GM18502 (cell line): ENCODE measurements around the gene PPFIA2.

Experiments
- ATAC-seq: cut with Tn5 transposase; IDR thresholded peaks from one replicate; pipeline ENCODE4 v1.9.1; 2021; ENCODE audit warnings: mild to moderate bottlenecking; ENCODE audit not compliant: unreplicated experiment, poor library complexity

PPFIA2 gene

DNA sequence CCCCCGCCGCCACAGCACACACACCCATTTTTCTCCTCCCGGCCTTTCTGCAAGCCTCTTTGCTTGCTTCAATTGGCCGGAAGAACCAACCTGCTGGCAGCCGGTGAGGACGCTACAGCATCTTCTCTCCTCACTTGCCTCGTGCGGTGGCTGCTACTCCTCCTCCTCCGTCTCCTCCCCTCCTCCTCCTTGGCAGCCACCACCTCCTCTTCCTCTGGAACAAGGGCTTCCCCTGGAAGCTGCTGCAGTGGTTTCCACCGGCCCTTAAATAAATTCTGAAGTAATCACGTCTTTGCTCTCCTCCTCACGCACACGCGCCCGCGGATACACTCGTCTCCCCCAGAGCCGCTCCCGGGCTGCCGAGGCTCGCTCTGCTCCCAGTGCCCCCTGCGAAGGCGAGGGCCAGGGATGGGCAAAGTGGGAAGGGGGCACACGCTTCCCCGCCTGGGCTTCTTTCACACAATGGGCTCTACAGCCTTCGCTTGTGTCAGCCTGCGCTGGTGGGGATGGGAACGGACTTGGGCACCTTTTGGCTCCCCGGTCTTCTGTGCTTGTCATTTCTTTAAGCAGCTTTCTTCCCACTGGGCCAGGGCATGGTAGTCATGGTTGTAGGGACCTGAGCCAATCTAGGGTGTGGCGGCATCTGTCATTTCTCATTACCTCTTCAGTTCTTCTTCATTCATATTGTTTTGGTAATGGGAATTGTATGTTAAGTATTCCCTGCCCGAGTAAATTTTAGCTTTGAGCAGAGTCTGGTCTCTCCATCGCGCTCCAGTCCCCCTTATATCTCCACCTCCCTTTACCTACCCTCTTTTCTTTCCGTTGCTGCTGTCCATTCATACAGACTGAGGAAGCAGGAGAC lies at the start of gene PPFIA2:
Gene PPFIA2 (minus strand): TSS at position 161 of the 862 bp plus-strand sequence.
- ATAC-seq = no peak

DNA sequence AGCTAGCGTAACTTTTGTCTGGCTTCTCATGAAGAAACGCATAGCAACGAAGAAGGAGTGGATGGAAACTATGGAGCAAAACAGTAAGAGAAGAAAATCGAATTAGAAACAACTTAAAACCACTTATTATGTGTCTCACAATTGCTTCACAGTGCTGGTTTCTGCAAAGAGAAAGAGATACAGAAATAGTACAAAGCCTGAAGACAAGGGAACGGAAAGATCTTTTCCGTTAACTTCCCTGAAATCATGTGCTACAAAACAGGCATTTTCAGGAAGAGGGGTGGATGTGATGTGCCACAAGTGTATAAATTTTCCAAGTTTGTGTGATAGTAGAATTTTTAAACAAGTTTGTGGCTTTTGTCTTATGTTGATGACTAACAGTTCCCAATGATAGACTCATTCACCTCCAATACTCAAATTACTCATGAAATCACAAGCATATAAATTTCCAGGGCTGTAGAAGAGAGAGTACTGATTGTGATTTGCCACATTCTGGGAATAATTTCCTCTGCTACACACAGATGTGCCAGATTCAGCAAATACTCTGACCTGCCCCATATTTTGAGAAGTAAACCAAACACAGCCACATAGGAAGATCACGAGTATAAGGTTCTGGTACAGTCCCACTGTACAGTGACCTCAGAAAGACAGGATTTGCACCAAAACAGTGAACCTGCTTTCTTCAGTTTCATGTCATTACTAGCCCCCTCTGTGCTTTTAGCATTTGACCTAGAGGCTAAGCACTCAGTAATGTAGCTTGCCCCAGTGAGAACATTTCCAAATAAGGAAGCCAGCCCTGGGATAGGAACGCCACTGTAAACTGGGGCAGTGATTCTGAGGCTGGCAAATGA lies 41.4 kb upstream of the PPFIA2 start:
- ATAC-seq = no peak

DNA sequence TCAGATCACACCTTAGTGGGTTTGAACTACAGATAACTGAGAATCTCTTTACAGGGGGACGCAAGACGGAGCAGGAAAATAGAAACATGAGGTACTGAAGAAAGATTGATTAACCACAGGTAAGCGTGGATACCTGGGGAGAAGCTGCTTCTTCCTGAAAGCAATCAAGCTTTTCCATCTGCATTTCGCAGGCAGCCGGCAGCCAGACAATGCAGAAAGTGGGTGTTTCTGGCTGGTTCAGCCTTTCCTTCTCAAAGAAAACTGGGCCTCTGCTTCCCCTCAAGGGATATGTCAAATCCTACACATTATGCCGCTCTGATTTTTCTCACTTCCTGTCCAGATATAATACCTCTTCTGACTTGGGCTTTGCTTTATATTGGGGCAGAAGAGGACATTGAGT lies 39.1 kb upstream of the PPFIA2 start:
- ATAC-seq = no peak

DNA sequence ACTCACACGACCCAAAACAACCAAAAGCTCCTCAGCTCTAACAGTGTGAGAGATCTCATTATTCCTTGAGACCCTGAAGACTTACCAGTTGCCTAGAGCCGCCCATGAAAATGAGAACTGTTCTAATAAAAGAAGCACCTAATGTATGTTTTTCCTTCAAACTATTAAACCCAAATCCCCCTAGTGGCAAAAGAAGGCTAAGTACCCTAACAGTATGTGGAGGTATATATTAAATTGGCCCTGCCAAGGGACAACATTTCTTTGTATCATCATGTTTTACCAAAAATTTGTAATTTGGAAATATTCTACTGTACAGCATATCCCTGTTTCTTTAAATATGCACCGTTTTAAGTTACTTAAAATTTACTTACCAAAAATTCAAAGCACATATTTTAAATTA lies 38.0 kb upstream of the PPFIA2 start:
- peak; percentile 67 for ATAC-seq

DNA sequence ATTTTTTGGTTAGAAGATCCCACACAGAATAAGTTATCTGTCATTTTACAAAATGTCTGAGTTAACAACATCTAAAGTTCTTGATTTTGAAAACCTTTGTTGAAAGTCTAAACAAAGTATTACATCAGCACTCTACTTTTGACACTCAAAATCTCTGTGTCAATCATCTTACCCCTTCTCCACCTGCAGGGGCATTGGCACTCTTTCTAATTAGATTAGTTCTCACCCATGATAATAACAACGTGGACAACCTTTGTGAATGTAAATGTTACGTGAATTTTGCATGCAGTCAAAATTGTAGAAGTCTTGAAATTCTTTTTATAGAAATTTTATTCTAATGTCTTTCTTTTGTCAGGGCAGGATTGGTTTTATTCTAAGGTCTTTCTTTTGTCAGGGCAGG lies 33.5 kb upstream of the PPFIA2 start:
- no peak for ATAC-seq

DNA sequence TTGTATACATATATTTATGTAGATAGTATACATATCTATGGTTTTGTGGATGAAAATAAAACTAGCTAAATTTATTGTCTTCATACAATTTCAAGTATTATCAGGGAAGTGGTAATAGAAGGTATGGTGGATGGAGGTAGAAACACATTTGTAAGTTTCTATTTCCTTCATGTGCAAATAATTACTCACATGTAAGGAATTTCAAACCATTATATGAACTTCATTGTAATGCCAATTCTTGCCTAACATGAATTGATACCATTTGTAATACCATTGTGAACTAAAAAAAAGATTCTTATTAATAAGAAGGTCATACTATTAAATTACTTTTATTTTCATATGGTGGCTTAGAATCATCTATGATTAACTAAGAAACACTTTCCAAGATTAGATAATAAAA lies 20.1 kb upstream of the PPFIA2 start:
- no peak for ATAC-seq

DNA sequence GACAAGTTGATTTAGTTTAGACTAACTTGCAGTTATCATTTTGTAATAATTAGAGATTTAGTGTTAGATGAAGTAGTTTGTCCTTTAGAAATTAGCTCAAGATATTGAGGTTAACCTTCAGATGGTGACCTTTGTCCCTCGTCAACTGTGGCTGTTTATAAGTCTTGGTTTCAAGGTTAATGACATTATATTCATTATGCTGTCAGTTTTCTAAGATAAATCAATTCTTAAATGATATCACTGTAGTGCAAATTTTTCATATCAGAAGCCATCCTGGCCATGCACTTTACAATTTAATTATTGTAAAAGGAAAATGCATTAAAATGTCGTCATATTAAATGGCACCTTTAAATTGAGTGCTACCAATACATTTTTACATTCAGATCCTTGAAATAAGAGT lies 19.6 kb upstream of the PPFIA2 start:
- no peak for ATAC-seq

DNA sequence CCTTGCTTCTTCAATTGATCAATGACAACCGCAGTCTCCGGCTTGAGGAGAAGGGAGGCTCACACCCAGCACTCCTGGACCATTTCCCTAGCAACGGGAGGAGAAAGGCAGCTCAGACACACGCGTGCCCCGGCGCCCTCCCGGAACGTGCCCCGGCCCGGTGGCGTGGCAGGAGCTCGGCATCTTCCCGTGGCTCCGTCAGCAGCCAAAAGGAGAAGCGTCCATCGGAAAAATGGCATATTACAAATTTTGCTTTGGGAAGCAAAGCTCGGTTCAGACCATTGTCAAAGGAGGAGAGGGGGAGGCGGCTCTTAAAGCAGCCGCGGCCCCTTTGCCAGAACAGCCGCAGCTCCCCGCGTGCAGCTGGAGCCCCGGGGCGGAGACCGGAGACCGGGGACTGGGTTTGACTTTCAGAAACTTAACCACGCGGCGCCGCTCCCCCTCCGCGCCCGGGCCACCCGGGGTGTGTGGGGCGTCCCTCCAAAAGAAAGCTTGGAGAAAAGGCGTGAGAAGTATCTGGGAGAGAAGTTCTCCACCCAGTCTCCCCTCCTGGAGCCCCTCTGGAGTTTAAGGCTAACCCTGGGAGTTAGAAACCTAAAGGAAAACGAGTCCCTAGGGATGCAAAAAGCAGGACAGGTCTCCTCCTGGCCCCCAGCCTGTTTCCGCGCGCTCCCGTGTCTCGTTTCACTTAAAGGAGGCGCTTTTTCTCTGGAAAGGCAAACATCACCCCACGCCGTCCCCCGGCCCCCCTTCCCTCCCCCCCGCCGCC lies 545 bp downstream of the PPFIA2 start:
- no peak for ATAC-seq

DNA sequence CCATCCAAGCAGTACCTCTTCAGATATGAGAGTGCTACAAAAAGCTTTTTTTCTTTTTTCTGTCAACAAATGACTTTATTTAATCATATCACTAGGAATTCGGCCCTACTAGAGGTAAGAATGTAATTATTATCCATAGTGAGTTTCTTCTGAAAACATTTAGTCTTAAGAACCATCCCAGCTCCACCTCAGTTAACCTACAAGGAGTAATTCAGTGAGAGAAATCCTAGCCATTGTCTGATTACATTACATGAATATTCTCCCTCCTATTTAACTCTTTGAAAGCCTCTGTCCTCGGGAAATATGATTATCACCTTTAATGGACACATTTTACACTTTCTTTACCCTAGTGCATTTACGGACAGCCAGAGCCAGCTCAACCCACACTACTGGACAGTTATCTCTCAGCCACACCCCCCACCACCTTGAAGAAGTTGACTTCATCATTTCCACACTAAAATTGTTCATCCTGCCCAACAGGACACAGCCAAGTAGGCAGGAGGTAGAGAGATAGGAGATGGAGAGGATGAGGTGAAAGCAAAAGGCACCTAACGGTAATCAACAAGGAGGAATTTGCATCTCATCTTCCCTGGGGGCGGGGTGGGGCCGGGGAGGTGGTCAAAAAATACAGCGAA lies 1.3 kb downstream of the PPFIA2 start:
- no peak for ATAC-seq

DNA sequence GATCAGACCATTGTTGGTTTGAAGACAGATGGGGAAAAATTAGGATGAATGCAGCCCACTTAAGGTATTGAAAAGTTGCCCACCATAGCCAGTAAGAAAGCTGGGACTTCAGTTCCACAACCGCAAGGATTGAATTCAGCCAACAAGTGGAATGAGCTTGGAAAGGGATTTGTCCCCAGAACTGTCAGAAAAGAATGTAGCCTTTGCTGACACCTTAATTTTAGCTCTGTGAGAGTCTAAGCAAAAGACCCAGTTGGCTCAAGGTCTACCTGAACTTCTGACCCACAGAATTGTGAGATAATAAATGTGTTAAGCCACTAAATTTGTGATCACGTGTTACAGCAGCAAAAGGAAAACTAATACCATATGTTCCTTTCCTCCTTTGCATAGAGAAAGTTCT lies 29.4 kb downstream of the PPFIA2 start:
- no peak for ATAC-seq

DNA sequence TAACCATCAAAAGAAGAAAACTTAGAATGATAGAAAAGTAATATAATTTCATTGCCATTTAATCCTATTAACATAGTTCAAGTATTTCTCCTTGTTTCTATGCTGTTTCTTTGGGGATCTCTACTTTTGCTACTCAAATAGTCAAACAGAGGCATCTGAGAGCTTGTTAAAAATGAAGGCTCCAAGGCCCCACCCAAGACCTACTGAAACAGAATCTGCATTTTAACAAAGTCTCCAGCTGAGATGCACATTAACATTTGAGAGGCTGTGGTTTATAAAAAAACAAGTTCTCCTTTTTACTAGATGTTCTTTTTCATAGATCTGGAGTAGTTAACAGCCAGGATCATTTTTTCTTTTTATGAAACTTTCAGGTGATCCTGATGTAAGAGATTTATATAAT lies 31.8 kb downstream of the PPFIA2 start:
- ATAC-seq = no peak

DNA sequence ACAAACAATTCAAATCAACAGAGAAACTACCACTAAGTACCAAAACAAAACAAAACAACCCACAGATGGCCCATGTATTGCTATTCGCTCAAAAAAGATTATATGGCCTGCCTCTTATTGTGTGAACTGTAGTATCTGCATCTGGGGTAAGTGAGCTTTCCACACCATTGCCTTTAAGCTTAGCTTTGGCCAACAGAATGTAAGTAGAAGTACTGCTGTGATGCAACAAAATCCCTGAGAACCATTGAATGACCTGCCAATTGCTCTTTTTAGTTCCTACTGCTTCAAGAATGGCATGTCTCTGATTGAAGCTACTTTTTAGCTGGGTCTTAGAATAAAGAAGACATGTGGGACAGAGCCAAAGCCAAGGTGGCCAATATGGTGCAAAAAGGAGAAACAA lies 32.5 kb downstream of the PPFIA2 start:
- no peak for ATAC-seq

DNA sequence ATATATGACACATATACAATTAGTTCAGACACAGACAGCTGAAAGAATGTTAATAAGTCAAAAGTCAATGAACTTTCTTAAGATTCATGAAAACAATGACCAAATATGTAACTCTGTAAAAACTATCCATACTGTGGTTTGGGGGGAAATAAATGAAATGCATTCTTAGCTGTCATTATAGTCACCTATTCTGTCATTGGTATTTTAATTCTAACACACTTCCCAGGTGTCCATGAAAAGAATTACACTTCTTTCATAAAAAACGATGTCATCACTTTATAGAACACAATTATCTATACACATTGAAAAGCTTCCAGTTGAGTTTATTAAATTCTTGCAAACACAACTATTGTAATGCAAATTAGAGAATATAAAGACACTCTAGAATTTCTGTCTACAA lies 35.8 kb downstream of the PPFIA2 start:
- ATAC-seq = no peak

DNA sequence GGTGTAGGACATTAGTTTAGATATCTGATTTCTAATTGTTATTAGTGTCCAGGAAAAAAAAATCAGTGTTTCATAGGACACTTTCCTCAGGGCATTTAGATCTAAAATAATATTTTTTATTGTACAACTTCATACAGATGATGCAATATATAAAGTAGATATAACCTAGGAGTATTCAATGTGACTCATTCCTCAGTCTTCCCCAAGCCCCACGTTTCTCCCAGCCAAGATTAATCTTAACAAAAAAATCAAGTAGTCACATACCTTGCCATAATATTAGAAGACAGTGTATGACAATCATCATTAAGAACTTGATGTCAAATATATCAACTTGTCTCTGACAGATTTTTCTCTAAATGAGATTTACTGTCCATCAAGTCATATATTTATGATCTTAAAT lies 37.1 kb downstream of the PPFIA2 start:
- ATAC-seq = no peak

DNA sequence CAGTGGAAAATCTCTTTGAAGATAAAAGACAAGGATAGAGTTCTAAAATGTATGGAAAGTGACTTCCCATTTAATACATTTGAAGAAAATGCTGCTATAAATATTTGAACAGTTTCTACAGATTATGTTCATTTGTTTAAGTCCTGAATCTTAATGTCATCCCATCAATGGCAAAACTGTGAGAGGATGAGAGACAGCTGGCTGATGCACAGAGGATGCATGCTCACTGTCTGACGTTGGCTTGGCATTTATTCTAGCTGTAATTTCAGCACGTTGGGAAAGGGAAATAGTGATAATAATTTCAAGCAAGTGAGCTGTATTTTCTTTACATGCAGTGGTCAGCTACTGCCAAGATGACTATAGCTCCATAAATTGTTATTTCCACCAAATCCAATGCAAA lies 40.5 kb downstream of the PPFIA2 start:
- ATAC-seq = no peak

DNA sequence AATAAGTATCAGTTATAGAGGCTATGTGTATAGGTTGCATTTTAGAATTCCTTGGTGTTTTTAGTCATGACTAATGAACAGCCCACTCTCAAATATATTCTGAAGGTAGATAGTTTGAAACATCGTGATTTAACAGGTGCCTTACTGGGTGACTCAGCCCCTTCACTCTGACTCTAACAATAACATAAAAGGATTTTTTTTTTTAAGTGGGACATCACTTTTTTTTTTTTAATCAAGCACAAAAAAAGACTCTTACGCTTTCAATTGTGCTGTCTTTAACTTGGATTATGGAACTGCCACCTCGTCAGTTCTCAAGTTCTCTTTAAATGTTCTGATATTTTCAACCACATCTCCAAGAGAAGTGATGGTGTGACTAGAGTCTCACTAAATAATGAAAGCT lies 46.6 kb downstream of the PPFIA2 start:
- ATAC-seq = no peak

DNA sequence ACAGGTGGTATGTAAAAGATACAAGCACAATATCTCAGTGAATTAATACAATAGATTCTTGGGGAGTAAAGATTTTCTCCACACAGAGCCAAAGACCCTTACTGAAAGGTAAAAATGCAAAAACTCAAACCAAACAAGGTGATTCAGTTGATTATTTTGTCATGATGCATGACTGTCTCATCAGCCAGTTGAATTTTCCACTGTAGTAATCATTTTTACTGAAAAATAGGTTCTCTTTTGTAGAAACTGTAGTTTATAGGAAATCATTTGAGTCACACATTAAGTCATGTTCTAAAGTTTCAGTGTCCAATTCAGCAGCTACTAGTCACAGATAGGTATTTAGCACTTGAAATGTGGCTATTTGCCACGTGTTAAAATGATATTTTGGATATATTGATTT lies 53.6 kb downstream of the PPFIA2 start:
- ATAC-seq = no peak

DNA sequence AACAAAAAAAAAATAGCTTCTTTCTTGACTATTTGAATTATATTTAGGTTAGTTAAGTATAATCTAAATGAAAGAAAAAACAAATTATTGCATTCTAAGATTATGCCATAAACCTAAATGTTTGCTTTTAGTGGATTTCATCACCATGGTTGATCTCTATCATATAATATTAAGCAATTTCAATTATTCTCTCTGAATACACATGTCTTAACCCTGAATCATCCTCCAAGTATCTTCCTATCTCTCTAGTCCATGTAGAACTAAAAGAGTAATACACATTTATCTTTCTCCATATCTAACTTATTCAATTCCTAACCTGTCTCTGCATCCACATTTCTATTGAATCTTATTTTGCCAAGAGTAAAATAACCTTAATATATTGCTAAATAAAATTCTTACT lies 59.6 kb downstream of the PPFIA2 start:
- ATAC-seq = no peak

DNA sequence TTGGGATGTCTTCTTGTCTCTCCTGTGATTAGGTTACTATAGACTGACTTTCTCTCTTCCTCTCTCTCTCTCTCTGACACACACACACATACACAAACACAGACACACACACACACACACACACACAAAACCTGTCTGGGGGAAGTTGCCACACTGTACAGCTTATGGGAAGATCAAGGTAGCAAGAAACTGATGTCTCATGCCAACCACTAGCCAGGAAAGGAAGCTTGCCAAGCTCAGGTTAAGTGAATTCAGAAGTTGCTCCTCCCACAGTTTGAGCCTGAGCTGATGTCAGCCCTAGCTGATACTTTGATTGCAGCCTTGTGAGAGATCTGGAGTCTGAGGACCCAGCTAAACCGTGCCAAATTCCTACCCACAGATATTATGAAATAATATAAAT lies 67.1 kb downstream of the PPFIA2 start:
- no peak for ATAC-seq

DNA sequence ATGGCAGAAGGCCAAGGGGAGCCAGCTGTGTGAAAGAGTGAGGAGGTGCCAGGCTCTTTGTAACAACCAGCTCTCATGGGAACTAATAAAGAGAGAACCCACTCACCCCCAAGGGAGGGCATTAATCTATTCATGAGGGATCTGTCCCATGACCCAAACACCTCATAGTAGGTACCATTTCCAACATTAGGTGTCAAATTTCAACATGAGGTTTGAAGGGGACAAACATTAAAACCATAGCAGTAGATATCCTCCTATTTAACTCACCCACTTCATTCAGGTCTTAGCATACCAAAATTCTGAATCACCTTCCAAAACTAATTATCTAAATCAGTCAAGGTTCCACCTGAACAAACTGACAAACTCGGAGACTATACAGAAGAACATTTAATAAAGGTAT lies 75.3 kb downstream of the PPFIA2 start:
- no peak for ATAC-seq
